Activated effector memory CD4-positive, alpha-beta T cell treated with Interleukin-2 at 50 U/mL for 16 hours (primary cell): ENCODE data around the gene CORO2B.

Experiments
- DNase-seq: peaks from one replicate; pipeline ENCODE4 v3.0.0-alpha.2; 2020

Gene CORO2B

DNA sequence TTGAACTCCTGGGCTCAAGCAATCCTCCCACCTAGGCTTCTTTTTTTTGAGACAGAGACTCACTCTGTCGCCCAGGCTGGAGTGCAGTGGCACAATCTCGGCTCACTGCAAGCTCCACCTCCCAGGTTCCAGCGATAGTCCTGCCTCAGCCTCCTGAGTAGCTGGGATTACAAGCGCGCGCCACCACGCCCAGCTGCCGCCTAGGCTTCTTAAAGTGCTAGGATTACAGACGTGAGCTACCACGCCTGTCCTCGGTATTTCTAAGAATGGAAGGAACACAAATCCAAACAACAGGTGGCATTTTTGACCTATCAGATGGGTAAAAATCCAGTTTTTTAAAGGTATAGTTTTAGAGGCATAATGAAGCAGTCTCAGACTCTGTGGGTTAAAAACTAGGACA lies 128.1 kb downstream of the CORO2B start:
- DNase-seq, result no peak

DNA sequence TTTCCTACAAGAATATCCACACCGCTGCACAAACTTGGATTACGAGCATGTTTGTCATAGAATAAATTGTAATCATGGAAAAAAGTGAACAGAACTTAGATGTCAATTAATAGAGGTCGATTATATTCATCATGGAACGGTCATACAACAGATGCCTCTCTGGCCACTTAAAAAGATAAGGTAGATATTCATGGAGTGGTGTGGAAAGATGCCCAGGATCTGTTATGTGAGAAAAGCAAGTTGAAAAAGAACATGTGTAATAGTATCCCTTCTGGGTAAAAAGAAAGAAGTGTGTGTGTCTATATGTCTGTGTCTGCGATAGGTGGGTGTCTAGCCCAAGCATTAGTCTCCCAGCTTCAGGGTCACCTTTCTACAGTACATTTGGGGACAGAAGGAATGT lies 128.6 kb downstream of the CORO2B start:
- DNase-seq, result no peak

DNA sequence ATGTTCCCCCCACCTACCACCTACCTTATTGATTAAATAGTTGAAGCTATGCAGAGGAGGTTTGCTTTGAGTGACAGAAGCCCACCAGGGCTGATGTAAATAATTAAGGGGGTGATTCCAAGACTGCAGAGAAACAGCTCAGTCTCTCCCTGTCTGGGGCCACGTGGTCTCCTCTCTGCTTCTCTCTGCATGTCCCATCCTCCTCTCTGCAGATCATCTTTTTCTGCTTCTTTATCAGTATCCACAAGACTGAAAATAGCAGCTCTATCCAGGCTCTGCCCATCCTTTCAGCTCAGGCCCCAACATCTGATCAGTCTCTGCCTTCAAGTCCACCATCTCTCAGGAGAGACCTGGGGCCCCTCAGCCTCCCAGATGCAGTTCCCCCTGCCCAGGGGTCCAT lies 131.1 kb downstream of the CORO2B start:
- DNase-seq, result no peak

DNA sequence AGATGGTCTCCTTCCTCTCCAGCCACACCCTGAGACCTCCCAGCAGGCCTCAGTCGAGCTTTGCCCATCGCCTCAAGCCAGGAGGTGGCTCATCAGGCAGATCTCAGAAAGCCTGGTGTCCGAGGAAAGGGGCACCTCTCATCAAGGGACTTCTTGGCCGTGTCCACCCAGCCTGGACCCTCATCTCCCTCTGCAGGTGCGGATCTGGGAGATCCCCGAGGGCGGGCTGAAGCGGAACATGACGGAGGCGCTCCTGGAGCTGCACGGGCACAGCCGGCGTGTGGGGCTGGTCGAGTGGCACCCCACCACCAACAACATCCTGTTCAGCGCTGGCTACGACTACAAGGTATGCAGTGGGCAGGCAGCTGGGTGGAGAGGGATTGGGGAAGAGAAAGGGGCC lies 131.7 kb downstream of the CORO2B start:
- no peak for DNase-seq

DNA sequence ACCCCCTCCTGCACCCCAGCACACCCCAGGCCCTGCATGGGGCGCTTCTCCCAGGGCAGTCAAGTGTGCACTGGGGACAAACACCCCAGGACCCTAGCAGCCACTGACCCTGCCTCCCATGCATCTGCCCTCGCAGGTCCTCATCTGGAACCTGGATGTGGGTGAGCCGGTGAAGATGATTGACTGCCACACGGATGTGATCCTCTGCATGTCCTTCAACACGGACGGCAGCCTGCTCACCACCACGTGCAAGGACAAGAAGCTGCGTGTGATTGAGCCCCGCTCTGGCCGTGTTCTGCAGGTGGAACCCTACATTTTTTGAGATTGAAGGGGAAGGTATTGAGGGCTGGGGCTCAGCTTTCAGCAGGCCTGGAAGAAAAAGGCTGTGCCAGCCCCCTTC lies 132.6 kb downstream of the CORO2B start:
- DNase-seq, result no peak

DNA sequence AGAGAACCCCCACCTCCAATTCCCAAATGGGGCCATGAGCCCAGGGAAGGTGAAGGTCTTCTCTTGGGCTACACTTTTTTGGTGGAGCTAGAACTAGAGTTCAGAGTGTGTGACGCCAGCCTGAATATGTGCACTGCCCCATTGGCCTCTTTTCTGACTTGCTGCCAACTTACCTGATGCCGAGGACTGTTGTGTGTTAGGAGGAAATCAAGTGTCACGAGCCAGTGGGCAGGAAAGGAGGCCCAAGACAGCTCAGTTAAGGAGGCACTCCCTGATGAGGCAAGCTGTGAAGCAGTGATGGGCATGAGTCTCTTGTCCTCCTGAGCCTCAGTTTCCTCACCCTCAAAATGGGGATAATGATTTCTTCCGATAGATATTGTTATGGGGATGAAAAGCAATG lies 134.1 kb downstream of the CORO2B start:
- no peak for DNase-seq

DNA sequence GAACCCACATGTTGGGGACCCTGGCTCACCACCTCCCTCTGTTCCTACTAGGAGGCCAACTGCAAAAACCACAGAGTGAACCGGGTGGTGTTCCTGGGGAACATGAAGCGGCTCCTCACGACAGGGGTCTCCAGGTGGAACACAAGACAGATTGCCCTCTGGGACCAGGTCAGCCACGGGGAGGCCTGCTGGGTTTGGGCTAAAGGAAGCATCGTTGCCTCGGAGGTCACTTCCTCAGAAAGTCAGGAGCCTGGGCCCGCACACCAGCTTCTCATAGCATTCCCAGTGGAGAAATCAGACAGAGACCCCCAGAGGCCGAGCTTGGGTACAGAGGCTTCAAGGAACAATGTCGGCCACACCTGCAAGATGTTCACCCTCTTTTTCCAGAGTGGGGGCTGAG lies 135.1 kb downstream of the CORO2B start:
- DNase-seq, result no peak

DNA sequence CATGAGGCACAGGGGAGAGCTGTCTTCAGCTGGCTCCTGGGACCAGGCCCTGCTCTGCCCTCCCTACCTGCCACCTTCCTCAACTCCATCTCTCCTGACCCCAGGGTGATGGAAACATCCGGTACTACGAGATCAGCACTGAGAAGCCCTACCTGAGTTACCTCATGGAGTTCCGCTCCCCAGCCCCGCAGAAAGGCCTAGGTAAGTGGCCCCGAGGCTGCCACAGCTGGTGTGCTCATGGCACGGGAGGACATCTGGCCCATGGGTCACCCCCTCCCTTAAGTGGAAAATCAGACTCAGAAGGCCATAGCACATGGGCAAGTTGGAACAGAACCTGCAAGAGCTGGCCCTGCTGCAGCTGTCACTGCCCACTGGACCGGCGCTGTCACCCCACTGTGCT lies 136.3 kb downstream of the CORO2B start:
- DNase-seq, result no peak

DNA sequence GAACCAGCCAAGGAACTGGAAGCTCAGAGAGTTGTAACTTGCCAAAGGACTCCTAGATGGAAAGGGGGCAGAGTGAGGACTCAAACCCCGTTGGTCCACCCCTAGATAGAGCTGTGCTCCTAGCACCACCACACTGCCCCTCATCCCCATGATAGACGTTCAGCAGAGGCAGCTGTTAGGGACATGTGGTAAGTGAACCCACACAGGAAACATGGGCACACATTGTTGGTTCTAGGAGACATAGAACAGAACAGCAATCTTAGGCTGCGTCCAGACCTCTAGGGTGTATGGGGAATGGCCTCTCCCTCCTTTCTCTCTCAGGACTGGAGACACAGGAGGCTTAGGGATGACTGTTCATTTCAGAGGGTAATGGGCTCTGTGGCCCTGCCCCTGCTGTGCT lies 139.2 kb downstream of the CORO2B start:
- DNase-seq, result no peak

DNA sequence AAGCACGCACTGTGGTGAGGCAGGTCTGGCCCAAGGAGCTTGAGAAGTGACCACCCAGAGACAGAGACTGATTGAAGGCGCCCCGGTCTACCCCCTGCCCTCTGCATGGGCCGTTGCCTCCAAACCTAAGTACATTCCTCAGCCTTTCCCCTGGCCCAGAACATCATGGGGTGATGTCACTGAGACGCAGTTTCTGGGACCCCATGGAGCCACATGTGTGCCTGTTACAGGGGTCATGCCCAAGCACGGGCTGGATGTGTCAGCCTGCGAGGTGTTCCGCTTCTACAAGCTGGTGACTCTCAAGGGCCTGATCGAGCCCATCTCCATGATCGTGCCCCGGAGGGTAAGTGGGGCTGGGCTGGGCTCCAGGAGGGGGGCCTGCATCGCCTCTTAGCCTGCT lies 139.7 kb downstream of the CORO2B start:
- no peak for DNase-seq

DNA sequence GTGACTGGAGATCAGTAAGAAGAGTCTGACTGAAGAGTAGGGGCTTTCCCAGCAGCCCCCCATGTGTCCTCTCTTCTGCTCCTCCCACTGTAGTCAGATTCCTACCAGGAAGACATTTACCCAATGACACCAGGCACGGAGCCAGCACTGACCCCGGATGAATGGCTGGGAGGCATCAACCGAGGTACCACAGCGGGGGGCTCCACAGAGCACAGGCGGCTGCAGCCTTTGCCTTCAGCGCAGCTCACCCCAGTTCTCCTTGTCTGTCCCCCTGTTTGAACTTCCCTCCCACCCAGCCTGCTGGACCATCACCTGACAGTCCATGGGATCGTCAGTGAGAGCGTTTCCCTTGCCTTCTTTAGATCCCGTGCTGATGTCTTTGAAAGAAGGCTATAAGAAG lies 140.3 kb downstream of the CORO2B start:
- no peak for DNase-seq

DNA sequence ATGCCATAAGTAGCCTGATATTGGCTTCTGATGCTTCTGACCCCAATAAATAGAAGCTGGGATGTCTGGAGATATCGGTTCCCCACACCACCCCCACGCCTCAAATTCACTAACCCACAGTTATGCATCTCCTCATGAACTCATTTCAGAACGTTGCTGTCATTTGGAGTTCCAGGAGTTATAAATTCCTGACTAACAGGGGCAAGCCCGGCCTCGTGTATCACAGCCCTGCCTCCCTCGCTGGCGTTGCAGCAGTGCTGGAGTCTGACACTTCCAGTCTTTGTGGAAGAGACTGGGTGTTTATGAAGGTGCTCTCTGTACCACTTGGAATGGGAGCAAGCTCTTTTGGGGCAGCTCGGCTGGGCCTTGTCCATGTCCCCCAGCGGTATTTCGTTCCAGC lies 140.9 kb downstream of the CORO2B start:
- DNase-seq, result no peak

DNA sequence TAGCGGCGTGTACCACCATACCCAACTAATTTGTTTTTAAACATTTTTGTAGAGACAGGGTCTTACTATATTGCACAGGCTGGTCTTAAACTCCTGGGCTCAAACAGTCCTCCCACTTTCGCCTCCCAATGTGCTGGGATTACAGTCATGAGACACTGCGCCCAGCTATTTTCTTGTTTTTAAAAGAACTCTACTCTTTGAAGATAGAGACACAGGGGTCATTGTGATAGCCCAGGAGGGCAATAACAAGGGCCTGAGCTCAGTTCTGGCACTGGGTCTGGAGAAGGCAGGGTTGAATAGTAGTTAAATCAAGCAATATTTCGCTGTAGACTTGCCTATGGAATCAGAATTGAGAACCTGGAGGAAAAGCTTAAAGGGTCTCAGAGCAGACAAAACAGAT lies 143.1 kb downstream of the CORO2B start:
- no peak for DNase-seq

DNA sequence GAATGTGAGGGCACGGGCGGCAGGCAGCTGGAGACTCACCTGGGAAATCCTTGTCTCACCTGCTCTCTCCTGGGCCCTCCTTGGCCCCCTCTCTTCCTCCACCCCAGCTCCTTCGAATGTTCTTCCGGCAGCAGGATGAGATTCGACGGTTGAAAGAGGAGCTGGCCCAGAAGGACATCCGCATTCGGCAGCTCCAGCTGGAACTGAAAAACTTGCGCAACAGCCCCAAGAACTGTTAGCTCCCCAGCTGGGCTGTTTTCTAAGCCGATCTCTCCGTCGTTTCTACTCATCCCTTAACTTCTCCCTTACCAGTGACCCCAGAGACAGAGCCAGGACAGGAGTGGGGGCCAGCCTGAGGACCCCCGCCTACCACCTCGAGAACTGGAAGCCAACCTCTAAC lies 146.9 kb downstream of the CORO2B start:
- no peak for DNase-seq

DNA sequence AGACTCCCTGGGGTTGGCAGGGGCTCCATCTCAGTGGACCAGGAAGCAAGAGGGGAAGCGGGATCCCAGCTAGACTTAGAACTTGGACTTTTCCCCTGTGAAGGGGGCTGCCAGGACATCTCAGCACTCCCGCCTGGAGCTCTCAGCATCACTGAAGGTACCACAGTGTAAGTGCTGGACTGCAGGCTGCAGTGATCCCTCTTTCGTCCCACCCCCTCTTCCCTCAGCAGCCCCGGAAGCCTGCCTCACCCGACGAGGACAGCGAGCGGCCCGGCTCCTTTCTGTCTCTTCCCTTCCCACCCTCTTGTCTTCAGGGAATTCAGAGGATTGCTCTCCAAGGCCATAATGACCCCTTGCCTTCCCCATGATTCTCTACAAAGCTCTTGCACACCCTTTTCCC lies 147.5 kb downstream of the CORO2B start:
- DNase-seq, result no peak

DNA sequence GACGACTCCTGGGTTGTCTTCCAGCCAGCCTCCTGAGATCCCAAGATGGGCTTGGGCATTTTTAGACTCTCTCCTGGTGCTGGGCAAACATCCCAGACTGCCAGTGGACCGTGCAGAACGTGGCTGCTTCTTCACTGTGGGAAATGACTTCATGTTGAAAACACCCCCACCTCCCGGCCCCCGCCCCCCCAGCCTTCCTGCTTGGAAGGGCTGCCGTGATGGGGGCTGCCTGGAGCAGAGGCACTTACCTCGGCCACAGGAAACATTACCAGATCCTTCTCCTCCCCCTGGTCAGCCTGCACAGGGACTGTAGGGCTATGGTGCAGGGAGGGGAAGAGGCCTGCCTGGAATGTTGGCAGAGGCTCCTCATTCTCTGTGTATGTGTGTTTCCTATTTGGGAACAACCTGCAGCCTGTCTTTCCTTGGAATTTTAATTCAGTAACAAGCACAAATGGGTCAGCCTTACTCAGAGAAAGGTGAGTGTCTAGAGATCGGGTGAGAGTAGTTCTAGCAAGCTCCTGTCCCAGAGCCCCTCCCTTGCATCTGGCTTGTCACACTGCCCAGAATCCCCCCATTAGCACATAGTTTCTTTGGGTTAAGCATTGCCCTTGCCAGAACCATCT lies 151.1 kb downstream of the CORO2B start:
- DNase-seq, result no peak

DNA sequence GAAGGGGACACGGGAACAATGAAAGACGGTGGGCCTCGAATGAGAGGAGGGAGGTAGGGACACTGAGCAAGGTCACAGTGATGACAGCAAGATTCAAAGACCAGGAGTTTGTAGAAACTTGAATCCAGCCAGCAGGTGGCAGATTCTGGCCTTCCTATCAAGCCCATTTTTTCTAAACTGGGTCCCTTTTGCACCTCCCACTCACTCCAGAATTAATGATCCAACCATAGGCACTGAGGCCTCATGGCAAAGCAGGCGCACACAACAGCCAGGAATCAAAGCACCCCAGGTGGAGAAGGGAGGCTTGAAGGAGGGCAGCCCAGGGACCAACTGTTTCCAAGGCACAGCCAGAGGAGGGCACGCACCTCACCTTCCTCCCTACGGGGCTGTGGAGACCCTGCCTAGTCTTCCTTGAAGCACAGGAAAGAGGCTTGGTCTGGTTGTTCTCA lies 151.7 kb downstream of the CORO2B start:
- DNase-seq, result no peak

DNA sequence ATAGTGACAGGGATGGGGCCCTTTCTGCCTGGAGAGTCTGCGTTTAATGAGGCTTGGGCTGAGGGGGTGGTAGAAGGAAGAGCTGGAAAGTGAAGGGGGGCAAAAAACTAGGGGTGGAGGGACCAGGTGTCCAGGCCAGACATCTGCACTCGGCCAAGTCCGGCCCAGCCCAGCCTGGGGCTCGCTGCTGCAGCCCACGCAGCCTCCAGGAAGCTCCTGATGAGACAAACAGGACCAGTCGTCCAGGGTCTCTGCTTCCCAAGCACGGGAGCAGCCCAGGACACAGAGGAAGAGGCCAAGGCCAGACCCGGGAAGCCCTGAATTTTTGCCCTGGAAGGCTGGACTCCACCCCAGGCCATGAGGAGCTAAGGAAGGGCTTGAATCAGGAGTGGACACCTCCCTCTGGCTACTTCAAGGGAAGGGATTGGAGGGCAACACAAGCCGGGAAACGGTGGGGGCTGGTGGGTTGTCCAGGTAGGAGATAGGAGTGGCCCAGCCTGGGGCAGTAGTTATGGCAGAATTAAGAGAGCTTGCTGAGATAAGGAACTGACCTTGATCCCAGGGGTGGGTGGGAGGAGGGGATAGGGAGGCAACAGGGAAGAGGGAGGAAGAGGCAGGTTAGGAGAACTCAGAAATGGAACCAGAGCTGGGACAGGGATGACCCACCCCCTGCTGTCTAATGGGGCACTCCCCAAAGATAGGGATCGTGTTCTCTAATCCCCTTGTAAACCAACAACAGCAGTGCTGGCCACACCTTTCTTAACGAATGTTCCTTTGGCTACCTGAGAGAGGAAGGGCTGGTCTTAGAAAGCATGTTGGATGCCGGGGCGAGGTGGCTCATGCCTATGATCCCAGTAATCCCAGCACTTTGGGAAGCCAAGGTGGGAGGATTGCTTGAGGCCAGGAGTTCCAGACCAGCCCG lies 152.4 kb downstream of the CORO2B start:
- DNase-seq, result no peak

DNA sequence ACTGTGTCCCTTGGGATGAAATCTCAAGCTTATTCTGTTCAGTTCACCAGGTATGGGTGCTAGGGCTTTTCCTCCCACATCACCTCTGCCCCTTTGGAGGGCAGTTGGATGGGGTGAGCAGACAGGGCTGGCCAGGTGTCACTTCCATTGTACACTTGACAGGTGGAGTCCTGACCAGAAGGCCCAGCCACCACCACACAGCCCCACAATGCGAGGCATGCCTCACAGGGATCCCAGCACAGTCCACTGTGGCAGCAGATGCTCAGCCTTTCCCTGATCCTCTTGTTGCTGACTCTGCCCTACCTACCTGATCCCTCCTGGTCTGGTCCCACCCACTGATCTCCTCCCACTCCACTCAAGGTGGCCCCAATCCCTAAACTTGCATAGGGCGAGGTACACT lies 153.7 kb downstream of the CORO2B start:
- no peak for DNase-seq

DNA sequence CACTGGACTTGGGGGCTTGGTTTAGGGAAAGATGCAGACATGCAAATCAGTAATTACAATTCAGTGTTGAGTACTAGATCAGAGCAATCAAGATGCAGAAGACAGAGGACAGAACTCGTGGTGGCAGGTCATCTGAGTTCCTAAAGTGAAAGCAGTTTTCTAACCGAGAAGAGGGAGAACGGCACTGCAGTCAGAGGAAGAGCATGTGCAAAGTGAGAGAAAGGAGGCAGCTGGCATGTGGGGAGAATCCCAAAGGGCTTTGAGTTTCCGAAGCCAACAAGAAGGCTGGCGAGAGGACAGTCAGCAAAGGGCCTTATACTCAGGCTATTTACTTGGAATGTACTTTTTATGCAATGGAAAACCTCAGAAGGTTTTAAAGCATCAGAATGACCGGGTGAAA lies 154.9 kb downstream of the CORO2B start:
- no peak for DNase-seq

DNA sequence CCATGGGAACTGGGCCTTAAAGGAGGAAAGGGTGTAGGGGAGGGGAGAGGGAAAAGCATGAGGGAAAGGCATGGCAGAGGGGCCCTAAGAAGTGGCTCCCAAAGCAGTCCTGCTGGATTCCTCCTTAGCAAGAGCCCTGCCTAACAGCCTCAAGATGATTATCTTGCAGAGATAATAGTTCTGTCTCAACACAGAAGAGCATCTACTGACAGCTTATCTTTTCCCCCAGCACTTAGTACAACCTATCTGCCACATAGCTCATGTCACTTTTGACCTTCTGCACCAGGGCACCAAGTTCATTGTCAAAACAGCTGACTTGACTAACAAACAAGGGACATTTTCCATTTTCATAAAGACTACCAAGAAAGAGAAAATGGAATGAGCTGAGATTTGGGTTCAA lies 155.6 kb downstream of the CORO2B start:
- no peak for DNase-seq

DNA sequence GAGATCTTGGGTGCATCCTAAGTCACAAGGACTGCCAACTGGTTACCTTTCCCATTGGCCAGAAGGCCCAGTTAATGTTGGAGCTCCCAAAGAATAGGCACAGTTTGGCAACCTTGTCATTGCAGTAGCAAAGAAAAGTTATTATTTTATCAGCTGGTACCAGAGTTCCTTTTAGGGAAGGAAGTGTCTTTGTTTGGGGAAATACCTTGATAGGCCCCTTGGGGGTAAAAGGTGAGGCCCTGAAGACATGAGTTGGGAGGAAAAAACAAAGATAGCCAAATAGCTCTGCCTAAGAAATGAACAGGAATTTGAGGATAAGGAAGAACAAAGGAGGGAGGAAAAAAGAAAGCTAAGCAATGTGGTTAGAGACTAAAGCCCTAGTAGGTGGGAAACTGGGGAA lies 156.1 kb downstream of the CORO2B start:
- no peak for DNase-seq

DNA sequence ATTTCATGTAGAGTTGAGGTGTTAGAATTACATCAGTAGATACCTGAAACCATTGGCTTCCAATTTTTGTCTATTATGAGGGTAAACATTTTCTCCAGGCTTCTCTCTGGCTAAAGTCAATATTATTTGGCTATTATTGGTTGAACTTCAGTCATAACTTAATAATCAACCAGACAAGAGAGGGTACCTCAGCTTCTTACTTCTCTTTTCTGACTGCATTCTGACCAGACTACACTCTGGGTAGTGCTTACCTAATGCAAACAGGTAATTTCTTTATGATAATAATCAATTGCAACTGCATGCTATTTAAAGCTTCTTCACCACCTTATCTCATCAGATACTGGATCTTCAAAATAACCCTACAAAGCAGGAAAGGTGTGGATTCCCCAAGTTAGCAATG lies 156.8 kb downstream of the CORO2B start:
- no peak for DNase-seq

DNA sequence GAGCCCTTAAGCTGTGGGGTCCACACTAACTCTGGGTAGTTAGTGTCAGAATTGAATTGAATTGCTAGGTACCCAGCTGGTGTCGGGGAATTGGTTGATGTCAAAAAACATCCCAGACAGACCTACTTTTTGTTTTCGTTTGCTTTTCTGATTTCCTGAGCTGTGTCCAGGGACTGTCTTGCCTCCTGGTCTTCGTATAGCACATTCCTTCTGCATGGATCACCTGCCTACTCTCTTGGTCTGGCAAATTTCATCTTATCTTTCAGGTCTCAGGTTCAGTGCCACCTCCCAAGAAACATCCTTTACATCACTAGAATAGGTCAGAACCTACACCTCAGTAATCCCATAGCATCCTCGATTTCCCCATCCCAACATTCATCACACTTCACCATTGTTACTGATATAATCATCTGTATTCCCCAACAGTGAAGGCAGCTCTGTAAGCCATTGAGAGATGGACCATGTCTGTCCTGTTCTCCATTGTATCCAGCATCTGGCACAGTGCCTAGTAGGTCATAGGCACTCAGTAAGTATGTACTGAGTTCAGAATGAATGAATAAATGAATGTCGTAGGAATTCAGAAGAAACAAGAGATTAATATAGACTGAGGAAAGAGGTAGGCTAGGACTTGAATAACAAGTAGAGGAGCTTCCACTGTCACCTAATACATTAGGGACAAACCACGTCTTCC lies 160.7 kb downstream of the CORO2B start:
- DNase-seq, result no peak
